Measurements from ENCODE around the gene SETD1B. TPM values are rescaled to one million over a fixed set of nuclear protein-coding genes. Genes with fewer than 3 reads are reported as not detected.

SETD1B gene
- total RNA-seq, 1 experiment from 2014 or later = 40.4 TPM

- Histone ChIP-seq H3K4me1 (ENCODE audit: insufficient read depth, low read length) (peaks cover 4% of the 10 kb centered on the region; the same call in 1 of the 2 replicates), H4K8ac (replicated peaks; ENCODE audit: insufficient read length, low read depth, low read length) (no peak overlapping the region), H3K14ac (ENCODE audit: insufficient read depth, low read length) (no peak overlapping the region), H3K79me1 (ENCODE audit: insufficient read depth, low read depth, low read length, poor library complexity, severe bottlenecking) (no peaks in the 10 kb centered on the region), H3K18ac (ENCODE audit: insufficient read length, low read depth, low read length) (no peak overlapping the region), H2AFZ (ENCODE audit: low read length) (no peak overlapping the region), H2BK120ac (ENCODE audit: low read depth, low read length, poor library complexity, severe bottlenecking) (no peak overlapping the region), H3K56ac (ENCODE audit: insufficient read length, low read depth, low read length) (no peak overlapping the region), H2BK5ac (ENCODE audit: insufficient read length, low read length) (no peak overlapping the region), H3K27me3 (ENCODE audit: insufficient read depth, low read length) (no peaks in the 10 kb centered on the region), H4K5ac (ENCODE audit: insufficient read length, low read depth, low read length) (no peak overlapping the region), H2BK20ac (ENCODE audit: low read depth, low read length, poor library complexity, severe bottlenecking) (no peak overlapping the region), H4K91ac (ENCODE audit: insufficient read length, low read depth, low read length) (no peak overlapping the region), H3K9ac (ENCODE audit: extremely low read depth, insufficient read length, low read length) (no peak overlapping the region), H2BK12ac (ENCODE audit: insufficient read length, low read depth, low read length) (no peak overlapping the region), H4K20me1 (ENCODE audit: control insufficient read depth, insufficient read depth, insufficient read length) (no peaks in the 10 kb centered on the region), H3K4me2 (ENCODE audit: insufficient read depth, insufficient read length, low read length) (no peak overlapping the region), H3K23me2 (ENCODE audit: insufficient read length, low read depth, low read length, poor library complexity, severe bottlenecking) (peaks cover 24% of the 10 kb centered on the region), H3T11ph (ENCODE audit: low read length) (no peak overlapping the region), H3K4ac (ENCODE audit: low read depth, low read length) (no peak overlapping the region), H3K79me2 (ENCODE audit: insufficient read depth, low read length) (no peaks in the 10 kb centered on the region; the same call in 1 of the 2 replicates), H2BK15ac (ENCODE audit: low read depth, low read length) (no peak overlapping the region), H3K27ac (ENCODE audit: insufficient read length, low read depth, low read length) (no peak overlapping the region), H3K9me3 (ENCODE audit: control insufficient read depth, low read depth, low read length) (no peaks in the 10 kb centered on the region), H2AK5ac (ENCODE audit: insufficient read length, low read length) (no peak overlapping the region), H3K23ac (ENCODE audit: insufficient read length, low read depth, low read length) (no peak overlapping the region)
- Mint-ChIP-seq H3K27ac (peak overlapping the region; percentile 12 to 93 (median 64); a peak in 5 of 7 replicates), H3K4me1 (peaks cover 47 to 49% of the 10 kb centered on the region in 2 experiments), H3K36me3 (ENCODE audit: insufficient read depth in 1 of 3, low read depth in 3 of 3) (peaks cover 17 to 38% (median 31%) of the 10 kb centered on the region in 3 experiments), H3K27me3 (ENCODE audit: low read depth) (no peaks in the 10 kb centered on the region; the same call in 1 of the 2 replicates), H3K4me3 (peak overlapping the region; percentile 75 to 77), H3K9me3 (no peaks in the 10 kb centered on the region; a peak in 1 of 5 replicates)
- no peak for DNase-seq
- TF ChIP-seq CTCF (conservative IDR thresholded peaks at IDR 0.05) = no peak
- whole genome bisulfite sequencing (ENCODE audit: extremely low coverage, insufficient read length, low lambda C conversion rate) = no CpG with 5 or more reads among the region's 19 CpGs
These were observed 5.6 kb upstream of the SETD1B start for GRCh38 chr12:121797937-121798786.

All from H9 (cell line).